ENCODE results near the gene ELK3. TPM values are rescaled to one million over a fixed set of nuclear protein-coding genes. Genes with fewer than 3 reads are reported as not detected.
"Not testable (repeated sequence)": the region's sequence is repeated elsewhere in the genome, so short reads cannot be mapped to it uniquely, and the experiment has no call there.

The ELK3 gene
- total RNA-seq, 1 experiment from 2014 or later: 23.8 TPM

- Histone ChIP-seq H3K36me3 (replicated peaks; ENCODE audit: control insufficient read depth, insufficient read depth, low read length) (no peaks in the 10 kb centered on the region), H3K4me3 (ENCODE audit: insufficient read depth, low read depth, low read length) (no peak overlapping the region)
- no peak for DNase-seq
Observed at GRCh38 chr12:96303653-96304052, 109.5 kb downstream of the ELK3 start.

GRCh38 chr12:96305665-96306064, 111.5 kb downstream of the ELK3 start:
- H3K4me3 ChIP-seq (ENCODE audit: insufficient read depth, low read depth, low read length): no peak overlapping the region
- DNase-seq: no peak

More at GRCh38 chr12:96303653-96304052, 109.5 kb downstream of the ELK3 start:
- no peaks in the 10 kb centered on the region for H3K27me3 ChIP-seq (ENCODE audit: control insufficient read depth, insufficient read depth, low read length)

GRCh38 chr12:96308881-96309280, 114.7 kb downstream of the ELK3 start:
- no peak for DNase-seq
- no peak overlapping the region for H3K4me3 ChIP-seq (ENCODE audit: insufficient read depth, low read depth, low read length)
- no peaks in the 10 kb centered on the region for H3K36me3 ChIP-seq (replicated peaks; ENCODE audit: control insufficient read depth, insufficient read depth, low read length)
- no peaks in the 10 kb centered on the region for H3K27me3 ChIP-seq (ENCODE audit: control insufficient read depth, insufficient read depth, low read length)

More at GRCh38 chr12:96305665-96306064, 111.5 kb downstream of the ELK3 start:
- Histone ChIP-seq H3K36me3 (replicated peaks; ENCODE audit: control insufficient read depth, insufficient read depth, low read length) (no peaks in the 10 kb centered on the region), H3K27me3 (ENCODE audit: control insufficient read depth, insufficient read depth, low read length) (no peaks in the 10 kb centered on the region)

- Histone ChIP-seq H3K4me3 (ENCODE audit: insufficient read depth, low read depth, low read length) (no peak overlapping the region), H3K36me3 (replicated peaks; ENCODE audit: control insufficient read depth, insufficient read depth, low read length) (no peaks in the 10 kb centered on the region), H3K27me3 (ENCODE audit: control insufficient read depth, insufficient read depth, low read length) (no peaks in the 10 kb centered on the region)
- DNase-seq: no peak
Observed at GRCh38 chr12:96310067-96310466, 115.9 kb downstream of the ELK3 start.

- DNase-seq: no peak
- Histone ChIP-seq H3K4me3 (ENCODE audit: insufficient read depth, low read depth, low read length) (no peak overlapping the region), H3K27me3 (ENCODE audit: control insufficient read depth, insufficient read depth, low read length) (no peaks in the 10 kb centered on the region), H3K36me3 (replicated peaks; ENCODE audit: control insufficient read depth, insufficient read depth, low read length) (no peaks in the 10 kb centered on the region)
Observed at GRCh38 chr12:96311191-96311590, 117.0 kb downstream of the ELK3 start.

GRCh38 chr12:96313606-96314005, 119.4 kb downstream of the ELK3 start:
- Histone ChIP-seq H3K36me3 (replicated peaks; ENCODE audit: control insufficient read depth, insufficient read depth, low read length) (no peaks in the 10 kb centered on the region), H3K27me3 (ENCODE audit: control insufficient read depth, insufficient read depth, low read length) (no peaks in the 10 kb centered on the region), H3K4me3 (ENCODE audit: insufficient read depth, low read depth, low read length) (no peak overlapping the region)
- no peak for DNase-seq

GRCh38 chr12:96314723-96315122, 120.5 kb downstream of the ELK3 start:
- no peak for DNase-seq
- Histone ChIP-seq H3K36me3 (replicated peaks; ENCODE audit: control insufficient read depth, insufficient read depth, low read length) (no peaks in the 10 kb centered on the region), H3K27me3 (ENCODE audit: control insufficient read depth, insufficient read depth, low read length) (no peaks in the 10 kb centered on the region), H3K4me3 (ENCODE audit: insufficient read depth, low read depth, low read length) (no peak overlapping the region)

GRCh38 chr12:96315741-96316481, 121.7 kb downstream of the ELK3 start:
- H3K36me3 ChIP-seq (replicated peaks; ENCODE audit: control insufficient read depth, insufficient read depth, low read length); H3K27me3 ChIP-seq (ENCODE audit: control insufficient read depth, insufficient read depth, low read length): not testable (repeated sequence)
- DNase-seq: peak; percentile 9
- peak overlapping the region; percentile 33 for H3K4me3 ChIP-seq (ENCODE audit: insufficient read depth, low read depth, low read length)

GRCh38 chr12:96317801-96318200, 123.6 kb downstream of the ELK3 start:
- not testable (repeated sequence) for H3K4me3 ChIP-seq (ENCODE audit: insufficient read depth, low read depth, low read length); H3K36me3 ChIP-seq (replicated peaks; ENCODE audit: control insufficient read depth, insufficient read depth, low read length); DNase-seq; H3K27me3 ChIP-seq (ENCODE audit: control insufficient read depth, insufficient read depth, low read length)

Other genes with a start within 250 kb of the ELK3 start
- 0.10 and 0.15 TPM in 2 replicates for gene HAL, start 198.0 kb upstream of the ELK3 start, total RNA-seq (2014; rRNA removed; shearing (Covaris generic))
- gene LTA4H, start 158.8 kb upstream of the ELK3 start, total RNA-seq (2014; rRNA removed; shearing (Covaris generic)): 98.7 and 134 TPM in 2 replicates
- 25.3 and 25.5 TPM in 2 replicates for gene CDK17, start 206.1 kb downstream of the ELK3 start, total RNA-seq (2014; rRNA removed; shearing (Covaris generic))